Hematopoietic multipotent progenitor cell treated with erythropoietin and hydrocortisone succinate and interleukin-3 and kit ligand, for 17 days (in vitro differentiated cells): Measurements from ENCODE around the gene SLC37A4.
"Not testable (repeated sequence)": the region's sequence is repeated elsewhere in the genome, so short reads cannot be mapped to it uniquely, and the experiment has no call there.

Experiments
- DNase-seq: peaks from one replicate; pipeline ENCODE4 v3.0.0-alpha.2; 2015; ENCODE audit warnings: low spot score

SLC37A4 gene

DNA sequence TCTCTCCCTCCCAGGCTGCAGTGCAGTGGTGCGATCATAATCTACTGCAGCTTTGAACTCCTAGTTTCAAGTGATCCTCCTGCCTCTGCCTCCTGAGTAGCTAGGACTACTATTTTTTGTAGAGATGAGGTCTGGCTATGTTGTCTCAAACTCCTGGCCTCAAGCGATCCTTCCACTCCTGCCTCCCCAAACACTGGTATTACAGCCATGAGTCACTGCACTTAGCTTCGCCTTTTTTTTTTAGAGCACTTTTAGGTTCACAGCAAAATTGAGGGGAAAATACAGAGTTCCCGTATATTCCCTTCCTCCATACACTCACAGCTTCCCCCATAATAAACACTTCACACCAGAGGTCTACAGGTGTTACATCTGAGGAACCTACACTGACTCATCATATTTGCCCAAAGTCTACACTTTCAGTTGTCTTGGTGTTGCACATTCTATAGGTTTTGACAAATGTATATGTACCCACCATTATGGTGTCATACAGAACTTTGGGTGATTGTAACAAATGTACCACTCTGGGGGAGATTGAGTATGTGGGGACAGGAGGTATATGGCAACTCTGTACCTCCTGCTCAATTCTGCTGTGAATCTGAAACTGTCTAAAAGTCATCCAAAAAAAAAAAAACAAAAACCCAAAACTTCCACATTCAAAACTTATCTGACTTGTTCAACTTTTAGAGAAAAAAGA is 11.3 kb upstream of the SLC37A4 start:
- no peak for DNase-seq

DNA sequence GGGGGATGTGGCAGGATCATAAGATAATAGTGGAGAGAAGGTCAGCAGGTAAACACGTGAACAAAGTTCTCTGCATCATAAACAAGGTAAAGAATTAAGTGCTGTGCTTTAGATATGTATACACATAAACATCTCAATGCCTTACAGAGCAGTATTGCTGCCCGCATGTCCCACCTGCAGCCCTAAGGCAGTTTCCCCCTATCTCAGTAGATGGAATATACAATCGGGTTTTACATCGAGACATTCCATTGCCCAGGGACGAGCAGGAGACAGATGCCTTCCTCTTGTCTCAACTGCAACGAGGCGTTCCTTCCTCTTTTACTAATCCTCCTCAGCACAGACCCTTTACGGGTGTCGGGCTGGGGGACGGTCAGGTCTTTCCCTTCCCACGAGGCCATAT is 8.8 kb upstream of the SLC37A4 start:
- DNase-seq = not testable (repeated sequence)

DNA sequence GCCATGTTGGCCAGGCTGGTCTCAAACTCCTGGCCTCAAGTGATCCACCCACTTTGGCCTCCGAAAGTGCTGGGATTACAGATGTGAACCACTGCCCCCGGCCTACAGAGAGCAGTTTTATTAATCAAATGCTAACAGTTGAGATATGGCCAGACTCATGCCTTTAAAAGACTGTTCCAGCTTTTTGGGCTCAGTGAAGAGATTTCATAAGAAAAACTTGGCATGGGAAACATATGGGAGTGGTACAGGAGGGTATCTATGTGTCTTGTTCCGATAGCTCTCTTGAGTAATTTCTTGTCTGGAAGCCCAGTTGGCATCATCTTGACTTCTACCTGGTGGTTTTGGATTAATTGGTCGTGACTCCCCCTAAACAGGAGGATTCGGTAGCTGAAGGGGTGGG is 8.2 kb upstream of the SLC37A4 start:
- no peak for DNase-seq

DNA sequence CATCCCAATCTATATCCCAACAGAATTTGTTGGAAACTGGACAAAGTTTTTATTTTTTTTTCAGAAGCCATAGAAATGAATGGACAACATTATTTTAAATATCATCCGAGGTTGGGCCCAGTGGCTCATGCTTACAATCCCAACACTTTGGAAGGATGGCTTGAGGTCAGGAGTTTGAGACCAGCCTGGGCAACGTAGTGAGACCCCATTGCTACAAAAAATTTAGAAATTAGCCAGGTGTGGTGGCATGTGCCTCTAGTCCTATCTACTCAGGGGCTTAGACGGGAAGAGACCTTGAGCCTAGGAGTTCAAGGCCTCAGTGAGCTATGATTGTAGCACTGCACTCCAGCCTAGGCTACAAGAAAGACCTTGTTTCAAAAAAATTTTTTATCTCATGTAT is 4.1 kb upstream of the SLC37A4 start:
- DNase-seq = no peak

DNA sequence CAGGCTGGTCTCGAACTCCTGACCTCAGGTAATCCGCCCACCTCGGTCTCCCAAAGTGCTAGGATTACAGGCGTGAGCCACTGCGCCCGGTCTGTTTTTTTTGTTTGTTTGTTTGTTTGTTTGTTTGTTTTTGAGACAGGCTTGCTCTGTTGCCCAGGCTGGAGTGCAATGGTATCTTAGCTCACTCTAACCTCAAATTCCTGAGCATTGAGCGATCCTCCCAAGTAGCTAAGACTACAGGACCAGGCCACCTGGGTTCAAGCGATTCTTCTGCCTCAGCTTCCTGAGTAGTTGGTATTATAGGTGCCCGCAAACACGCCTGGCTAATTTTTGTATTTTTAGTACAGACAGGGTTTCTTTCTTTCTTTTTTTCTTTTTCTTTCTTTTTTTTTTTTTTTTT is 2.7 kb upstream of the SLC37A4 start:
- DNase-seq = not testable (repeated sequence)

DNA sequence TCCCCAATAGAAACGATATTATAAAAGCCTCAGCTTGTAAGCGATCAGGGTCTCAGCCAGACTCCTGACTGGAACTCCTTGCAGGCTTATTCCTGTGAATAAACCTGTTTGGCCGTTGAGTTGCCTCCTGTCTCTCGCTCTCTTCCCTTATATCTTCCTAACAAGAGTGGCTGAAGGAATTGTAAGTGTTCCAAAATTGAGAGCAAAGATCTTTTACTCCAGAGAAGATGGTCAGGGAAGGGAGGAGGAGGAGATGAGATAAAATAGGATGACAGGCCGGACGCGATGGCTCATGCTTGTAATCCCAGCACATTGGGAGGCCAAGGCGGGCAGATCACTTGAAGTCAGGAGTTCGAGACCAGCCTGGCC is 1.2 kb upstream of the SLC37A4 start:
- no peak for DNase-seq

DNA sequence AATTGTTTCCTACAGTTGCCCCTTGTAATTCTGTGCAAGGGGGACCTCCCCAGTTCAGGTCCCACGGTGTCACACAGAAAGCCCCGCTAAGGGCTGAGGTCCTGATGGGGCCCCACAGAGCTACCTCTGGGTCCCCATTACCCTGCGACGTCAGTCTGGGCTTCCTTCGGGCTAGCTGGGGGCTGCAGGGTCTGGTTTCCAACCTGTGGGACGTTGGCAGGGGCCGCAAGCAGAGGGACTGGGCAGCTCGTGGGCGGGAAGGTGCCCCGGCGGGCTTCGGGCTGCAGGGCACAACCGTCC is 698 bp downstream of the SLC37A4 start:
- no peak for DNase-seq

DNA sequence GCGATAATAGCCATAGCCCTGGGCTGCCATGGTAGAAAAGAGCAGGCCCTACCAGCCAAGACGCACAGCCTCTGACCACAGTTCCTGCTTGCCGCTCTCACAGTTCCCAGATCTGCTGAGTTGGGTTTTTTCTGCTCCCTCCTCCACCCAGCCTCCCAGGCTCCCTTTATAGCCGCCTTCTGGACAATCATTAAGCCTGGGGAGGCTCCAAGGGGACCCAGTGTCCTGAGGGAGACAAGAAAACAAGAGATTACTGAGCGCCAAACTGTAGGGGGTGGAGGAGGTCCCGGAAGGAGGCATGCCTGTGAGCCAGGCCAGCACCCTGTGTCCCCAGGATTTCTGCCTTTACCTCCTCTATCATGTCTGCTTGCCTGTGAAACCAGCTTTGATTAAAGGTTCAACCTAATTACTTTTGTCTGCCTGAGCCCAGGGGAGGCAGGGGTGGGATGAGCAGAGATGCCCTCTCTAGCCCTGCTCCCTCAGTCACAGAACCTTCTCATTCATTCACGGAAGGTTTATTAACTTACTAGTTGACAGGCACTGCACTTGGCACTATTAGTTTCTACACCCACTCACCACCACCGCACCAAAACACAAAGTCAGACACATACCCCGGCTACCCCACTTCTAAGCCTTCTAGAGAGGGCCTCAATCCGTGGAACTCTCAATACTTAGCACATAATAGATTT is 1.2 kb downstream of the SLC37A4 start:
- DNase-seq = no peak

DNA sequence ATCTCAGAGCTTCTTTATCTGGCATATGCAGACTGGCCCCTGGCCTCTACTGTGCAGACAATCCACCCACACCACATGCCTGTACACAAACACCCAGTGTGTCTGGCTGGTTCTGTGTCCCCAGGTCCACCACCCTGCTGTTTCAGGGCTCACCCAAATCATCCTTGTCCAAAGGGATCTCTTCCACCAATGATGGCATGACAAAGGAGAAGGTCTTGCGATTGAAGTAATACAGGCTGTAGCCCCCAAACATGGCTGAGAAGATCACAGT is 1.7 kb downstream of the SLC37A4 start:
- peak; percentile 56 for DNase-seq

DNA sequence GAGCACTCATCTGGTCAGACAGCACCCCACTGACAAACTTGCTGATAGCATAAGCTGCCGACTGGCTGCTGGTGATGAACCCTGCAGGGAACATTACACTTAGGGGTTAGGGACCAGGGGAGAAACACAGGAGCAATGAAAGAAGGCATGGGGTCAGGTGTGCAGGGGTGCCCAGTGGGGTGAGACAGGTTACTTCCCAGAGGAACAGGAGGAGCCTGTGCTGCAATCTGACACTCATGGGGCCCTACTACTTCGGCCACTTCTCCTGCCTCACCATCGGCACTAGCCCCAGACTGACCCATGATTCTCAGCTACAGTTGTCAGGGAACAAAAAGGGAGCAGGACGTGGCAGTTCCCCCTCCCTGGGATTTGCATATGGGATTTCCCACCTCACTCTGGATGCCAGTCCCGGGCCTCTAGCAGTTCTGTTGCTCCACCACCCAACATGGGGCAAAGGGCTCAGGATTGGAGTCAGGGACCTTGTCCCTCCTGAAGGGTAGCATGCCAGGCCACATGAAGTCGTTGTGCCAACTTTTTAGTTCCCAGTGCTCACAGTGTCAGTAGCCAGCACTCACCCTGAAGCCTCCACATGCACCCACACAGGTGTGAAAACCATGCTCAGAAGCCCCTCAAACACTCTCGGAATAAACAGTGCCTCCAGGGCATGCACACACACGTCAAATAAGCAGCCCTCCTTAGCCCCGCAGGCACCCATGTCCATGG is 2.2 kb downstream of the SLC37A4 start:
- no peak for DNase-seq

DNA sequence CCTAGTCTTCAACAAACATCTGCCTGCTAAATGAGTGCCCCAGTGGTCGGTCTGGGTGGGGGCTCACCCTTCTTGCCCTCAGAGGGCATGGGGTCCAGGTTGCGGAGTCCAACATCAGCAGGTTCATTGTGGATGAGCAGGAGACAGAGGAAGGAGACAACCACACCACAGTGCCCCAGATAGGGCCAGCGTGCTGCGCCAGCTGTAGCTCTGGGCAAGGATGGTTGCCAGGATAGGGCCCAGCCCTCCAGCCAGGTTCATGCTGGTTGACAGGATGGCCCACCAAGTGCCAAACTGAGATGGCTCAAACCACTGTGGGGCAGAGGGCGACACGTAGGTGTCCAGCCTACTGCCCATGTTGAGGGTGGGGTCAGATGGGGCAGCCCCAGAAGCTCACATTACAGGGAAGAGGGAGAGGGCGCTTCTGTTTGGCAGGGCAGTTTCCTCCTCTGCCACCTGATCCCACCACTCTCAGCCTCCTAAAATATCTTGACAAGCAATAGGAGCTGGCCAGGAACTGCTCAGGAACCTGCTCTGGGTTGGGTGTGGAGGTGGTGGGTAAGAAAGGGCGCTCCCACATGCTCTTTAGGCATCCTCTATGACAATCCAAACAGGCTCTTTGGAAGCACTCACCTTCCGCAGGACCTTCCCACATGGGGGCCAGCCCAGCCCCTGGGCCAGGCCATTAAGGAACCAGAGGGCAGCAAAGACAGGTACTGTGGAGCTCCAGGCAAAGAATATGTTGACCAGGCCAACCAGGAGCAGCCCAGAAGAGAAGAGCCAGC is 2.9 kb downstream of the SLC37A4 start:
- no peak for DNase-seq

DNA sequence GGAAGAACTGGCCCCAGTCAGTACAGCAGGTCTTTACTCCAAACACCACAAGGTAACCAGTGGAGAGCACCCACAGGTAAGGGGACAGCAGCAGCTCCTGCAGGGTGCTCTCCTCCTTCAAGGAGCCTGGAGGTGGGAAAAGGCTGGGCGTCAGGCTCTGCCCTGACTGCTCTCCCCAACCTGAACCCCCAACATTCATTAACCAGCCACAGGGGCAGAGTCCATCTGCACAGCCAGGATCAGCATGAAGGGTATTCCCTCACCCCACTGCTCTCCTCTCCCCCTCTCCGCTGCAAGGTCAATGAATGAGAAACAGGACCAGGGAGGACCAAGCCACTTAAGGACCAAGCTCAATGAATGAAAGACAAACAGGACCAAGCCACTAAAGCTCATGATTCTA is 3.7 kb downstream of the SLC37A4 start:
- no peak for DNase-seq

DNA sequence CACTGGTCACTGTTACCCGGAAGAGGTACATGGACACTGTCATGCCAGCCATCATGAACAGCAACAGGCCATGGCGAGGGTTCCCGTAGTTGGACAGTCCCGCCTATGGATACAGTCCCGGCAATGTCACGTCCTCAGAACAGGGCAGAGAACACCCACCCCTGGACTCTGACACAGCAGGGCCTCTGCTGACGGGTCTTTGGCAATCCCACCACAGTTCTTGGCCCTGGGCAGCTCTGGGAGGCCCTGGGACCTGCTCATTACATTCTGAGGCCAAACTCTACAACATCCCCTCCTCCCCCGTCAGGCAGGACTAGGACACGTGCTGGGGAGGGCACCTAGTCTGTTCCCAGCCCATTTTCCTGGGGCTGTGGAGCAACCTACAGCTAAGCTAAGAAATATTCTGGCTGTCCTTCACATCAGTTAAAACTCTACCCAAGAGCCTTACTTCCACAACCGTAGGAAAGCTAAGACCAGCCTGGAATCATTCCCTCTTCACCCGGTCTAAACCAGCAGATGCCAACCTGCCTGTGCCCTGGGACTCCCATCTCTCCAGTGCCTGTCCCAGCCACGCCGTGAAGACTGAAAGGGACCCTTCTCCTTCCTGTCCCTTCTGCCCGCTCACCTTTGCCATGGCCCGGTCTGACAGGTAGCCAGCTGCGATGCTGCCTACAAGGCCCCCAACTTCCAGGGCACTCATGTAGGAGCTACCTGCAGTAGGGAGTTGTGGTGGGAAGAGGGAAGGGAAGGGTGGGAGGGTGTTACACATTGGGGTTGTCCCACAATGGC is 4.5 kb downstream of the SLC37A4 start:
- no peak for DNase-seq

DNA sequence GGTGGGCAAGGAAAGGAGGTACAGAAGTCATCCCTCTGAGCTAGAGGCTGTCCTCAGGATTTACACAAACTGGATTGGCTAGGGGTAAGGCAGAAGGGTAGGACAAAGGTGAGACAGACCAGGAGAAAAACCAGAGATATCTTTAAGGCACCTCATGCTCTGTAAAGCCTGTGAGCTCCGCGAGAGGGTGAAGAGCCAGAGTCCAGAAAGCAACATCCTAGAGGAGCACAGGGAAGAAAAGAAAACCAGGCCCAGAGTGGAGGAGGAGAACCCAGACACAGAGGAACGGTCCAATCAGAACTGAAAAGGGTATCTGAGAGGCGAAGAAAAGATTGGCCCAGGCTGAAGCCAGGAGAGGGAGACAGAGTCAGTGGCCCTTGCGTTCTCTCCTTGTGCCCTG is 5.1 kb downstream of the SLC37A4 start:
- DNase-seq = no peak

DNA sequence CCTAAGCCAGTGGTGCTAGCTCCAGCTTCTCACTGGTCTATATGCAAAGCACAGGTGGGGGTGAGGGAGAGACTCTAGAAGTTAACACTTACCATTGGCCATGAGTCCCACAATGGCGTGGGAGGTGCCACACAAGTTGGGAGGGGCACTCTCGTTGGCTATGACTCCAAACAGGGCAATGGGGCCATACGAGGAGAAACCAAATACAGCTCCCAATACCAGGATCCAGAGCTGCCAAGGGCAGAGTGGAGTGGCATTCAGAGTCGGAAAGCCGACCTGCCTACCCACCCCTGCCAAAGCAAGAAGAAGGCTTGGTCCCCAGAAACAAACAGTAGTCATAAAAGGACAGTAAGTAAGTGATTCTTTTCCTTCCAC is 5.6 kb downstream of the SLC37A4 start:
- no peak for DNase-seq

DNA sequence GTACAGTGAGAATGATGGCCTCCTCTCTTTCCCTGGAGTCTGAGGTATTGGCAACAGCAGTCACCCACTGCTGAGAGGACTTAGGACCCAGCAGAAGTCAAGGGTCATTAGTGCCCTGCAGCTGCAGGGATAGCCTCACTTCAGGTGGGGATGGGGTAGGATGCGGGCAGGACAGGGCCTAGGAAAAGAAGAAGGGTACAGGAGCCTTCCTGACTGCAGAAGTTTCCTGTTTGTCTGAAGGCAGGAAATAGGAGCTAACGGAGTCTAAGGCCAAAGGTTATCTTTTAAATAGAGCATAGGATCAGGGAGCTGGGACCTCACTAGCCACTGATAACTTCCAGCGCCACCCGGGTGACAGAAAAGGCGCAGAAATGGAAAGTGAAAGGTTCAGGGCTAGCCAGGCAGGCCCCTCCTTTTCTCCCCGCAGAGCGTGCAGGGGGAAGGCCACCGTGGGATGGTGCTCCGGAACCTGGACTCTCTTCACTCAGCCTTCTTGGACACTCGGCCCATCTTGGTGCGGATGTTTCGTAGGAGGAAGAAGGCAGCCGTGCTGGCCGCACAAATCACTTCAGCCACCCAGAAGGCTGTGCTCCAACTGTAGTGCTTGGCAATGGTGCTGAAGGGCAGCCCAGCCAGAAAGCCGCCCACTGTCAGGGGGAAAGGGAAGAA is 6.1 kb downstream of the SLC37A4 start:
- DNase-seq = no peak

DNA sequence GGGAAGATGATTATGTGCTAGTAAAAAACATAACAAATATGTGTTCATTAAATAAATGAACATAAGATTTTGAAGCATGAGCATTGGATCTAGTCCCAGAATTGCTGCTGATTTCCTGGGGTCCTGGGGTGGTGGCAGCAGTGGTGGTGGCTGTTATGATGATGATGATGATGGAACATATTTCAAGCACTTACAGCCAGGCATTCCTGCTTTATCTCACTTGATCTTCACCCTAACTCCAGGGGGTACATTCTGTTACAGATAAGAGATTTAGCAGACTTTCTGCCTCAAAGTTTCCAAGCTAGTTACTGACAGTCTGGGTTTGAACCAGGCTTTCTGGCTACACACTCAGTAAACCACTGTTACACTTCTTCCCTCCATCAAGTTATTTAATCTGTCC is 6.9 kb downstream of the SLC37A4 start:
- no peak for DNase-seq

DNA sequence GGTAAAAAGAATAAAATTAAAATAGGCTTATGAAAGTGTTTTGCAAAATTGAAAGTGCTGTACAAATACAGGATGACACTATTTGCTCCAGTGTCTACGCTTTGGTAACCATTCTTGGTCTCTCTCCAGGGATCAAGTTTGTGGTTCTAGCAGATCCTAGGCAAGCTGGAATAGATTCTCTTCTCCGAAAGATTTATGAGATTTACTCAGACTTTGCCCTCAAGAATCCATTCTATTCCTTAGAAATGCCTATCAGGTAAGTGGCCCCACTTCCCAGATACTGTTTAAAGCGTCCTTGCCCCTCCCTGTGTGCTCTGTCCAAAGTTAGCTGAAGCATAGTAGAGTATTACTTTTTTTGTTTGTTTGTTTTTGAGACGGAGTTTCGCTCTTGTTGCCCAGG is 9.0 kb downstream of the SLC37A4 start:
- DNase-seq = no peak

DNA sequence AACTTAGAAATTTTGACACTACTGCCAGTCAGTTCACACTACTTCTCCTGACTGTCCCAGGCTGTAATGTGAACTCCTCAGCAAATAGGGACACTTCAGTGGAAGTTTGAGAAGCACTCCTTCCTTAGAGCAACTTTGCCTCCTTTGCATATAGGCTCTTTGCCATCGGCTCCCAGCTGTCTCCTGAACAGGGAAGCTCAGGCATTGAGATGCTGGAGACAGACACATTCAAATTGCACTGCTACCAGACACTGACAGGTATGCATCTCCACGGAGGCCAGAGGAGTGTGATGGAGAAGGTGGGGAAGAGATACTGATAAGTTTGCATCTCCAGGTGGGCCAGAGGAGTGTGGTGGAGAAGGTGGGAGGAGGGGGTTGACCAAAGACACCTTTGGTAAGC is 10.7 kb downstream of the SLC37A4 start:
- no peak for DNase-seq

DNA sequence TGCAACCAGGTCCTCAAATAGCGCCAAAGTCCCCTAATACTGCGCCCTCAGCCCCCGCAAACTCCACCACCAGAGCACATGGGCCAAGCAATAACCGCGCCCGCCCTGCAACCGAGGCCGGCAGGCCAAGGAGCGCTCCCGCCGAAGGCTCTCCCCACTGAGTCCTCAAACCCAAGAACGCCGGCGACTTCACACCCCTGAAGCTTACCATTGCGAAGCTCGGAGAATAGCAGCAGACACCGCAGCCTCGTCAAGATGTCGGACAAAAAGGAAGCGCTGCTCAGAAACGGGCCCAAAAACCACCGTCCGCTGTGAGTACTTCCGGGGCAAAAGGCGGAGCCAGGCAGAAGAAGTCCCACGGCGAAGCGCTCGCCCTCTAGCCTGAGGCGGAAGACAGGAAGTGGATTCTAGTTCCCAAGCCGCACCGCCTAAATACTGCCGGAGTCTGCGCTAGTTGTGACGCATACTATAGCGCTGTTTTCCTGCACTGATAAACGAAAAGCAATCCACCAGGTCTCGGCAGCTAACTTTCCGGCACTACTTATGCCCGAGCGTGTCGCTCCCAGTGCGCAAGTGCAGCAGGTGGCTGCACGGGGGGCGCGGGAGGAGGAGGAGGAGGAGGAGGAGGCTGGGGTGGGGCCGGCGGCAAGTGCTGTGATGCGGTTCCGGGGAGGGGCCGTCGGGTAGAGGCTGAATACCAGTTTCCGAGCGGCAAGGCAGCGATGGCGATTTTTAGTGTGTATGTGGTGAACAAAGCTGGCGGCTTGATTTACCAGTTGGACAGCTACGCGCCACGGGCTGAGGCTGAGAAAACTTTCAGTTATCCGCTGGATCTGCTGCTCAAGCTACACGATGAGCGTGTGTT is 12.4 kb downstream of the SLC37A4 start, which contains the start of the genes RPS25 and TRAPPC4:
Gene RPS25 (minus strand): TSS at position 270 of the 865 bp plus-strand sequence. CDS start 59 bp downstream, at position 211.
Gene TRAPPC4 (plus strand): TSS at position 693 of the 865 bp plus-strand sequence. CDS start 30 bp downstream, at position 723.
- DNase-seq = peak; percentile 96
